HCEC 1CT (cell line): ENCODE data around the gene PNPLA8.
"Not testable (repeated sequence)": the region's sequence is repeated elsewhere in the genome, so short reads cannot be mapped to it uniquely, and the experiment has no call there.

Experiments used
- DNase-seq: peaks from one replicate; pipeline ENCODE4 v3.0.0-alpha.2; 2017

PNPLA8 gene

DNA sequence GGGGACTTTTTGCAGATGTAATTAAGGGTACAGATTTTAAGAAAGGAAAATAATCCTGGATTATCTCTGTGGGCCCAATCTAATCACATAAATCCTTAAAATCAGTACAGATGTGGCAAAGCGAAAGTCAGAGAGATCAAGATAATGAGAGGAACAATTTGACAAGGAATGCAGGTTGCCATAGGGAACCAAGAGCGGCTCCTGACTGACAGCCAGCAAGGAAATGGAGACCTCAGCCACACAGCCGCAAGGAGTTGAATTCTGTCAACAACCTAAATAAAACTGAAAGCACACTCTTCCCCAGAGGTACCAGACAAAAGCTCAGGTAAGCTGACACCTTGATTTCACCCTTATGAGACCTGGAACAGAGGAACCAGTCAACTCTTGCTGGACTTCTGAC lies 3.4 kb upstream of the PNPLA8 start:
- no peak for DNase-seq

DNA sequence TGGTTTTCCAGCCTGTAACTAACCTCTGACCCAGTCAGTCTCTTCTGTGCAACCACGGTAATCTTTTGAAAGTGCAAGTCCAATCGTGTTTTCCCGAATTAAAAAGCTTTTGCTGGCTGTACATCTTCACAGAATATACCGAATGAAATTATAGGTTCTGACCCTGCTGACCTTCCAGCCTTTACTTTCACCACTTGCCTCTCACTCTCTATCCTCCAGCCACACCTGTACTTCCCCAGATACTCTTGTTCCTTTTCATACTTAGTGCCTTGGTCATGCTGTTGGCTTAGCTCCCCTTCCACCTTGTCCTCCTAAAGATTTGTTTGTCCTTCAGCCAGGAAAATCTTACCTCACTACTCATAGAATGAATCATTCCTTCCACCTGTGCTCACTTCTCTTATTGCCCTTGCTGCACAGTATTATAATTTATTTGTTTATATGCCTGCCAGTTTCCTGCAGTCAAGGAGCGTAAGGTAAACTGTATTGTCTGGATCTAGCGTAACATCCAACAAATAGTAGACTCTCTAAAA lies 2.3 kb upstream of the PNPLA8 start:
- no peak for DNase-seq

DNA sequence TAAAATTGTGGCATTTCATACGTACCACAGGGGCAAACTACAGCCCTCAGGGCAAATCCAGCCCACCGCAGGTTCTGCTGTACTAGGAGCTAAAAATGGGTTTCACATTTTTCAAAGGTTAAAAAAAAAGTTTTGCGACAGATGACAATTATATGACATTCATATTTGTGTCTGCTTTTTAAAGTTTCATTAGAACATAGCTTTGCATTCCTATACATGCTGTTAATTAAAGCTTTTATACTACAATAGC lies 758 bp upstream of the PNPLA8 start:
- no peak for DNase-seq

DNA sequence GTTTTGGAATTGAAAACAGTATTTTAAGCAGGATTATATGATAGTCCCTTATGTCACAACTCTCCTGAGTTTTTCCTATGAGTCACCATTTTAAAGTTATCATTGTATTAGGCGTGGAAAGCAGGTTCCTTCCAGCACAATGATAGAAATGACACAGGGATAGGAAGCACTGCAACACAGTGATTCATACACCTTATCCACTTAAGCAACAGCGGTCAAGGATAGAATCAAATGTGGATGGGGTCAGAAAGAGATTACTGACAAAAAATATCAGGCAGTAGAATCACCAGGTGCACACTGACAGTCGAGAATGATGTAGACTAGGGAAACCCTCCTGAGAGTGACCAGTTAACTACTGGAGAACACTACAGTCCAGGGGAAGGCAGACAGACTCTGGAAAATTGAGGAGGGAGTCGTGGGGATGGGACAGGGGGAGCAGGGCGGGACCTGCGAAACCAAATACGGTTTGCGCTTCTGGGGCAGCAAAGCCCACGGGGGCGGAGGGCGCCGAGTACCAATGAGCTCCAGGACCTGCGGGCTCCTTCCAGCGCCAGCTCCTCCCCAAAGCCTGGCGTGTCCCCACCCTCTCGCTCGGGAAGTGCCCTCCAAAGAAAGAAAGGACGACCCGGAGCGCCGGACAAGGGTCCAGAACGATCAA lies 479 bp downstream of the PNPLA8 start:
- peak; percentile 76 for DNase-seq

DNA sequence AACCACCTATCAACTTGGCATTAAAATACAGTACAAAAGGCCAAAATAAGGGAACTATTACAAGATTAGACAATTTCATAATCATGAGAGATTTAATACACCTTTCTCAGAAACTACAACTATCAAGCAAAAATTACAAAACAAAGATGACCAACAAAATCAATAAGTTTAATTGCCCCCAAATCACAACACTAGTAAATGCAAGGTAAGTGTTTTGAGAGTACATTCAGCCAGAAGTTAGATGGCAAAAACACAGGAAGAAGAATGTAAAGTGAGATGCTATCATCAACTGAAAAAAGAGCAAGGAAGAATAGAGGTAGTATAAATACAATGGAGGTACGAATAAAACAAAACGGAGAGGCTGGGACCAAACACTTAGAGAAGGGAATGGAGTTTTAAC lies 3.2 kb downstream of the PNPLA8 start:
- no peak for DNase-seq

DNA sequence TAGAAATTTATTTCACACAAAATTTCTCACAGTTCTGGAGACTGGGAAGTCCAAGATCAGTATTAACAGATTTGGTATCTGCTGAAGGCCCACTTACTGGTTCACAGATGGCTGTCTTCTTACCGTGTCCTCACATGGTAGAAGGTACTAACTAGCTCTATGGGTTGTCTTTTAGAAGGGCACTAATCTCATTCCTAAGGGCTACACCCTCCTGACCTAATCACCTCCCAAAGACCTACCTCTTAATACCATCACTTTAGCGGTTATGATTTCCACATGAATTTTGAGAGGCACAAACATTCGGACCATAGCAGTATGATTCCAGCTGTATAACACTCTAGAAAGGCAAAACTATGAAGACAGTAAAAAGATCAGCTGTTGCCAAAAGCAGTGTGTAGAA lies 8.0 kb downstream of the PNPLA8 start:
- DNase-seq, result no peak

DNA sequence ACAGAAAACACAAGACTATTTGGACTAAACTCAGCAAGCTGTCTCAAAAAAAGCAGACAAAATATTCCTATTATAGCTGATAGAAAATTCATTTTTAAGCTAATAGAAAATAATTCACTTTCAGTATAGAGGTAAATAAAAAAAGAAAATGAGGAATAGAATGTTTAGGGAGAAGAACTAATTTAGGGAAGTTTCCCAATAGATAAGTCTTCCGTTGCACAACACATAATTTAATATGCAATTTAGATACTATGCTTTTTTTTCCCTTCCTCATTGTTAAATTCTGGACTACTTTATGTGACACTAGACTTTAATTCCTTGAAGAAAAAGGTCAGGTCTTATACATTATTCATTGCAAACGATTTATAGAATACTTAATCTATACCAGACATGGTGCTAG lies 10.3 kb downstream of the PNPLA8 start:
- no peak for DNase-seq

DNA sequence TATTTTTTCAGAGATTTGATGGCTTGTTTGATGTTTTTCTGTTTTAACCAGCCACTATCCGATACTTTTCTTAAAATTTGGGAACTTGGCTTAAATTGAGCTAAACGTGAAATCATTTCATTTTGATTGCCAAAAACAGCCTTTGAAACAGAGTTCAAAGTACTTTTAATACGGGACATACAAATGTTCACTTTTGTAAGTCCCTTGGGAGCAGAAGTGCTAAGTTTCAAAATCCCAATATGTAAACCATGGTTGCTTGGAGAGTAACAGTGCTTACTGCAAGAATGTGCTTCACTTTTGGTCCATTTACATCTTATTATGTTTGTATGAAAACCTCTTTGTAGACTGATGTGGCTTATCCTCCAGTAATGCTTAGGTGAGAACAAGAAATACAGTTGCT lies 10.9 kb downstream of the PNPLA8 start:
- no peak for DNase-seq

DNA sequence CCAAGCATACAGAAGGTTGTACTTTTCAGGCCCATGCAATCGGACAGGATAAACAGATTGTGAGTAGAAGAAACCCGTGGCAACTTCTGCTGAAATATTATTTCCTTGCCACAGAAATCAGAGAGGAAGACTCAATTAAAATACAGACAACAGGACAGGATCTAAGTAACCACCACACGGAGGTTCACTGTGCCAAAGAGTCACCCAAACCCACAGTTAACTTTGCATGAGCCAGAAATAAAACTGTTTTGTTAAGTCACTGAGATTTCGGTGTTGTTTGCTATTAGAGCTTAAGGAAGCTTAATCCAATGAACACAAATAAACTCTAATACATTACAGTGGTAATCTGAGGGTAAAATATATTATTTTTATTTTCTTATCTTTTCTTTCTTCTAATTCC lies 14.0 kb downstream of the PNPLA8 start:
- DNase-seq, result no peak

DNA sequence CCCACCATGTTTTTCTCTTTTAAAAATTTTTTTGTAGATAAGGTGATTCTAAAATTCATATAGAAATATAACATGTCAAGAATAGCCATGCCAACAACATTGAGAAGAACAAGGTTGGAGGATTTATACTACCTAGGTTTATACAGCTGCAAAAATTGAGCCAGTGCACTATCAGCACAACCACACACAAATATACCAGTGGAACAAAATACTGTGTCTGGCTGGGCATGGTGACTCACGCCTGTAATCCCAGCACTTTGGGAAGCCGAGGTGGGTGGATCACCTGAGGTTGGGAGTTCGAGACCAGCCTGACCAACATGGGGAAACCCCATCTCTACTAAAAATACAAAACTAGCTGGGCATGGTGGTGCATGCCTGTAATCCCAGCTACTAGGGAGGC lies 21.4 kb downstream of the PNPLA8 start:
- DNase-seq, result not testable (repeated sequence)

DNA sequence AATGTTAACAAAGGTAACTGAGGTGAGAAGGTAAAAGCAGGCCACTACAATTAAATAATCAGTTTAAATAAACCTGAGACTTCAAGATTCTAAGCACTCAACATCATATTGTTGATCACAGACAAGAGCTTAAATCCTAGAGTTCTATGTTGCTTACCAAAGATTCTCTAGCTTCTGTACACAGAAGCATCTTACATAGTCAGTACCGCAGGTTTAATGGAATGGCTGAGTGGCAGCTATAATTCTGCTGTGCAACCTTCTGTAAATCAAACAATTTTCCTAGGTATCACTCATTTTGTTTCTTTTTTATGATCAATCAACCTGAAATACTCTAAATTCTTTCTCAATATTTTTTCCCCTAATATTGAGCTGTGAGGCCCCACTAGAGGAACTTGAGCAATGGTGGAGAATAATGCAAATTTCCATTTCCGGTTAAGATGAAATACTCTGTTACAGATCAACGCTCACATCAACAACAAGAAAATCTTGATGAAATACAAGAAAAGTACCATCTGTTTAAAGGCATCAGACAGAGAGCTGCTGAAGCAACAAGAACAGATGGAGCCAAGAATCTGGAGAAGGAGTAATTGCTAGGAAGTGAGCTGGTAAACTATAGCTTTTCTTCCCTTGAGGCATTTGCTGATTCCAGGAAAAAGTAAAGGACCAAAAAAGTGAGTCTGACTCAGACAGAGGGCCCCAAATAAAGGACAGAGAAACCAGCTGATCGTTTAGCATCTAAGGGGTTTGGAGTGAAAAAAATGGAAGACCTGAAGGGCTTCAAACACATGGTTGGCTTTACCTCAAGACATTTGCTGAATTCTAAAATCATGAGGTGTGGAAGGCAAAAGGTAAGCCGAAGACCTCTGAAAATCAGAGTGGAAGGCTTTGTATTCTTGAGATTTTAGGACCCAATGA lies 22.6 kb downstream of the PNPLA8 start:
- no peak for DNase-seq

DNA sequence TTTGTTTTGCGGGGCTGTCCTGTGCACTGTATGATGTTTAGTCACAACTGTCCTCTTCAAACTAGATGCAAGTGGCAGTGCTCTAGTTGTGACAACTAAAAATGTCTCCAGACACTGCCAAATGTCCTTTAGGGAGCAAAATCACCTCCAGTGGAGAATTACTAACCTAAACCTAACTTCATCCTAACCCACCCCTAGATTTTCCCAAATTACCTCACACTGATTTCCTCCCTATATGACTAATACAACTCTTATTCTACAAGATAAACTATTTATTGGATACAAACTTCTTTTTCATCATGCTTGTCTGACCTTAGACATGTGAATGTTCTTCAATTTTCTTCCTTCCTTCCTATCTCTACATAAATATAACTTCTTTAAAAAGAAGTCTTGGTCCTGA lies 26.4 kb downstream of the PNPLA8 start:
- DNase-seq, result peak; percentile 6

DNA sequence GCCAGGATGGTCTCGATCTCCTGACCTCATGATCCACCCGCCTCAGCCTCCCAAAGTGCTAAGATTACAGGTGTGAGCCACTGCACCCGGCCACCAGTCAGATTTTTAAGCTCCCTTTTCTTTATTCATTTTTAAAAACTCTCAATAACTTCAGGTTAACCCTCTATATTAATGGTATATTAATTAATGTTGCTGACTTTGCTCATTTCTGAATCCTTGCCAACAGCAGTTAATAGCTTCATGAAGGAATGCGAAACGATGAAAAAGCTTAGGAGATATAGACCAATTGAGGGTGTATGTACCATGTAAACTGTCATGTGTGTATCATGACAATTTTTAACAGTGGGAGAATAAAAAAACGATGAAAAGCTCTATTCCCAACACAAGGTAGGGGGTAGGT lies 27.5 kb downstream of the PNPLA8 start:
- no peak for DNase-seq

DNA sequence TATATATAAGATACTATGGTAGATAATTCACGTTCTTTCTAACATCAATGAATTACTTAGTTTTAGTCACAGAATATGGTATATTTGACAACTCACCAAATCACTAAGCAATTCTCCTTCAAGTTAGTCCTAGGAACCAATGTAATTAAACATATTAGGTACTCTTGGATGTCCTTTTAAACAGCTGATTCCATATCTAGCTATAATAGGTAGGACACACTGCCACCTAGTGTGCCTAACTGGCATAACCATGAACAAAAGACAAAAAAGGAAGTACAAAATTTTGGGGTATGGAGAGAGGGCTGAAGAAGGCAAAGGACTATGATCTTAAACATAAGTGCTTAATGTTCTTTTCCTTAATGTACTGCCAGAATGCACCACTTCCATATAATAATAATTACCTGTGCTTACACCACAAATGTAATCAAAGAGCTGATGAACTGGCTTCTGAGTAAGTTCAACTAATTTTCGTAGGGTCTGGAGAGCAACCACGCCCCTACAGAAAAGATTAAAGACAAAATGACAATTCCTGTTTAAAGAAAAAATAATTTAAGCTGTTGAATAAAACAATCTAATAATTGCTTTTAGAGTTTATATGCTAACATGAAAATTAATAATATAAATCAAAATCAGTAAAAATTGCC lies 28.7 kb downstream of the PNPLA8 start:
- DNase-seq, result peak; percentile 45

DNA sequence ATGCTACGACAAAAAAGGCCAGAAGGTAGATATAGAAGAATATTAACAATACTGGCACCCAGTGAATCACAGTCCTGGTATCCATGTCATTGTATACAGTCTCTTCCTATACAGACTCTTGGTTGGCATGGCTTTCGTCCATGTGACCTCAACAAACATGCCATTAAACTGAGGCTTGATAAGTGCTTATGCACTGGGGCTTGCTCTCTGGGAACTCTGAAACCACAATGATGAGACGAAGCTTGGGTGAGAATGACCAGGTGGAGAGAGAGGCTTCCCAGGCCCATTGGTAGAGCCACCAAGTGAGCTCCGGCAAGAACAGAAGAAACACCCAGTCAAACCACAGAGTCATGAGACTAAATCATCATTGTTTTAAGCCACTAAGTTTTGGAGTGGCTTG lies 33.2 kb downstream of the PNPLA8 start:
- no peak for DNase-seq

DNA sequence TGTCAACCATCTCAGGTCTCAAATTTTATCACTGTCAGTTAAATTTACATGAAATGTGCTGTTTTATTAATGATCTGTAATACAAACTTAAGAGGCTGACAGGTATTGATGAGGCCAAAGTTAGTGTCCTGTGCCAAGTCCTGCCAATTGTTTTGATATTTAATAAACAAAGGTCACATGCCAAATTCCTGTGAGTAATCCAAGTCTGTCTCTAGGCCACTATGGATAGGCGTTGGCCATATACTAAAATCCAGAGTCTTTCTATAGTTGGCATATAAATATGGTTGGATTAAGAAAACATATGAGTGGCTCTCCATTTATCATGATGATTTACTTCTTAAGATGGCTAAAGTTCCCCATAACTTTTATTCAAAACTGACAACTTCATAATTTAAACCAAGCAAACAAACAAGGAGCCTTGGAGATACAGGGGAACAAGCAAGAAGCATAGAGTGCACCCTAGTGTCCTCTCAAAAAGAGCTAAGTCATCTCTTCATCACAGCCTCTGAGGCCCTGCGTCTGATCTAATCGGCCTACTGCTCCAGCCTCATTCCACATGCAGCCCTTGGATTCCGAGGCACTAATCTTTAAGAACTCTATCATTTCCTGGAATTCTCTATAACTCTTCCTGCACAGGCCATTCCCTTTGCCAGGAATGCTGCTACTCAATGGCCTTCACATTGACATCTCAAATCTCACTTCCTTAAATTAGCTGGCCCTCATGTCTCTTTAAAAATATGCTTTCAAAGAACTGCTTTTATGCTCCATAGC lies 37.0 kb downstream of the PNPLA8 start:
- no peak for DNase-seq

DNA sequence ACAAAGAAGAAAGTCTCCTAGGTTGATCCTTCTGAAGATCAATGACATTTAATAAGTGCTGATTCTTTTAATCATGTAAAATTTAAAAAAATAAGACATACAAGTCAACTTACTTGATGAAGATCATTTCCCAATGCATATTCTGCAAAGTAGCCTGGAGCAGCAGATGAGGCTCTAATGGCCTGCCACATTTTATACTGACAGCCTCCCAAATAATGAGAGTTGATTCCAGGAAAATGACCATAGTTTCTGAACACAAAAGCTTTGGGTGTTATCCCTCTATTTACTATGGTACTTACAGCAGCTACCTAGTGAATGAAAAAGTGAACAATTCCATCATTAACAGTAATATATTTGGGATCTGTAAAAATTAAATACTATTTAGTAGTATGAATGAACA lies 38.3 kb downstream of the PNPLA8 start:
- DNase-seq, result no peak

DNA sequence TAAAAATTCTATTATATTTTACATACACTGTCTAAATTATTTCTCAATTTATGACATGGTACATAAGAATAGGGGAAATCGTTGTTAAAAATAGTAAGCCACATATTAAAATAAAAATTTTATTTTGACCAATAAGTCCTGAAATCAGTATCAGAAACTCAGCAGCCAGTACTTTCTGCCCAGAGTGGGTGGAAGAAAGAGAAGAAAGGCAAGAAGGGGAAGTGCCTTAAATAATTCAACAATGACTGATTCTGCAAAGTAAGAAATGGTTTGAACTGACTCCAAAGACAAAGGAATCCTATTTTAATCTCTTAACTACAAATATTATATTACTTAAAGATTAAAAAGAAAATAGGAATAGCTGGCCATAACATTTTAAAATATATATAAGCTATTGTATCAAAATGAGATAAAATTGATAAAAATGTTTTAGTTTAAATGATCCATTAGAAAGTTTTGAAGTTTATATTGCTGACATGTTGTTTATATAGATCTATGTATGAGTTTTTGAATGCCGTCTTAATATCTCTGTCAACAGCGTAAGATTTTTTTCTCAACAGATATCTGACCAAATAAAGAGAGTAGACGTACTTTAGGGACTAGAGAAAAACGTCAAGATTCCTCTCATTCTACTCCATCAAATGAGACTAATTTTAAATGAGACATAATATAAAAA lies 39.5 kb downstream of the PNPLA8 start:
- DNase-seq, result peak; percentile 17

DNA sequence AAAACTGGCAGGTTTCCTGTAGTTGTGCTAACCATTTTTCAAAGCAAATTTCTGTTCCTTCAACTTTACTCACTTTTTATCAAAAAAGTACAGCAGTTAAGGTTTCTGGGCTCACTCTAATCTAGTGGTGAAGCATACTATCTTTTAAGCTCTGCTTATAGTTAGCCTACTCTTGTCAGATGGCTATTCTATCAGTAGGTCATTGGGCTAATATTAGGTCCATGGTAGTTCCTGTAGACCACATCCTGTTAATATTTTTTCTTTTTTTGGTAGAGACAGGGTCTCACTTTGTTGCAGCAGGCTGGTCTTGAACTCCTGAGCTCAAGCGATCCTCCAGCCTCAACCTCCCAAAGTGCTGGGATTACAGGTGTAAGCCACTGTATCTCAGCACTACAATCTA lies 41.8 kb downstream of the PNPLA8 start:
- no peak for DNase-seq

DNA sequence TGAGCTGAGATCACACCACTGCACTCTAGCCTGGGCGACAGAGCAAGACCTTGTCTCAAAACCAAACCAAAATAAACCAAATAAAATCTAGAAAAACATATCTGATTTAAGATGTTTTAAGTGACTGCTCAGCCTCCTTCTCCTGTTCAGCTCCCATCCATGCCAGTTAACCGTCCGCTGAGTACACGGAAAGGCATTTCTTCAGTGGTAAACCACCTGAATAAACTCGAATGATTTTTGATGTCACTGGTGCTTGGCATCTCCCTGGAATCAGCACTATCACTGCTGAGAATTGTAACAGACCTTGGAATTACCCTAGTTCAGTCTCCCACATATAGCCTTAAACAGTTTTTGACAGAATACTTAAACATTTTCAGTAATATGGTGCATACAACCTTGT lies 45.6 kb downstream of the PNPLA8 start:
- DNase-seq, result no peak

DNA sequence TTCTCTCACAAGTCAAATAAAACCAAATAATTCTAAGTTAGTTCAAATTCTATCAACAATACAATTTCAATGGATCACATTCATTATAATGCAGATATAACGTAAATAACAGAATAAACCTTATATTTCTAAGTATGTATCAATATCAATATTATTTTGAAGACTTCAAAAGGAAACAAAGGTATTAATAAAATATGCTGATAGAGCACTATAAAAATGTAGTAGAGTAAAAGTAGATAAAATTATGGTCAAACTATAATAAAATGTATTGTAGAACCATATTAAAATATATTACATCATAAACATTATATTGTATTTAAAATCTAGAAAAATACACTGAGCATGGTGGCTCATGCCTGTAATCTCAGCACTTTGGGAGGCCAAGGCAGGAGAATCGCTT lies 46.2 kb downstream of the PNPLA8 start:
- DNase-seq, result no peak

DNA sequence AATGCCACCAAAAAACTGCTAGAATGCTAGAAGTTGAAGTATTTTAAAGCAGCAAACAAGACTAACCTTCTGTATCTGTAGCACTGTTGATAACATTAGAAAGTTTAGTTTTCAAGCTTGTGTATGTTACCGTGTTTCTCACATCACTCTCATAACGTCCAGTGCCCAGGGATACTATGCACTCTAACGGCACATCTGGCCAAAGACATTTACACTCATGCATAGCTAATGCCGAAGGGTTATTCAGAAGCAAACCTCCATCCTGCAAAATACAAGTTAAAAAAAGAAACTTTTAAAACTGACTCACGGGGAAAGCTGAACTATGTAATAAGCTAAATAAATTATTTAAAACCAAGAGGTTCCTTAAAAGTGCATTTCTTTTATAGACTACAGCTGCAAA lies 46.8 kb downstream of the PNPLA8 start:
- no peak for DNase-seq

DNA sequence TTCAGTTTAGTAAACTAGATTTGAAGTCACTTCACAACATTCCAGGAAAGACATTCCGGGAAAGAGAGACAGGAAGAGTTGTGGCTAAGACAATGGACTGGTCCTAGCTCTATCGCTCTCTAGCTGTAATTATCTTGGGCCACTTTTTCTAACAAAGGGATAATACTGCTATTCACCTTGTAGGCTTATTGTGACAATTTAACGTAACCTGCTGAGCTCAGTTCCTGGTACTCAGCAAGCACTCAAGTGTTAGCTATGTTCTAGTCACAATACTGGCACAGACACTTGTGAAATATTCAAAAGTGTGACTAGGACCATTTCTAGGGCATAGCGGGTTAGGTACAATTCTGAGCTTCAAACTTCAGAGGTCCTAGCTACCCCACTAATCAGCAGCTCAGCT lies 57.7 kb downstream of the PNPLA8 start:
- no peak for DNase-seq
